Right forelimb (tissue), 1 donor: Measurements from ENCODE around the gene ERAL1.
"Not testable (repeated sequence)": the region's sequence is repeated elsewhere in the genome, so short reads cannot be mapped to it uniquely, and the experiment has no call there.

Experiments
- DNase-seq: peaks from one replicate; pipeline ENCODE4 v3.0.0-alpha.2; 2018

The ERAL1 gene

DNA sequence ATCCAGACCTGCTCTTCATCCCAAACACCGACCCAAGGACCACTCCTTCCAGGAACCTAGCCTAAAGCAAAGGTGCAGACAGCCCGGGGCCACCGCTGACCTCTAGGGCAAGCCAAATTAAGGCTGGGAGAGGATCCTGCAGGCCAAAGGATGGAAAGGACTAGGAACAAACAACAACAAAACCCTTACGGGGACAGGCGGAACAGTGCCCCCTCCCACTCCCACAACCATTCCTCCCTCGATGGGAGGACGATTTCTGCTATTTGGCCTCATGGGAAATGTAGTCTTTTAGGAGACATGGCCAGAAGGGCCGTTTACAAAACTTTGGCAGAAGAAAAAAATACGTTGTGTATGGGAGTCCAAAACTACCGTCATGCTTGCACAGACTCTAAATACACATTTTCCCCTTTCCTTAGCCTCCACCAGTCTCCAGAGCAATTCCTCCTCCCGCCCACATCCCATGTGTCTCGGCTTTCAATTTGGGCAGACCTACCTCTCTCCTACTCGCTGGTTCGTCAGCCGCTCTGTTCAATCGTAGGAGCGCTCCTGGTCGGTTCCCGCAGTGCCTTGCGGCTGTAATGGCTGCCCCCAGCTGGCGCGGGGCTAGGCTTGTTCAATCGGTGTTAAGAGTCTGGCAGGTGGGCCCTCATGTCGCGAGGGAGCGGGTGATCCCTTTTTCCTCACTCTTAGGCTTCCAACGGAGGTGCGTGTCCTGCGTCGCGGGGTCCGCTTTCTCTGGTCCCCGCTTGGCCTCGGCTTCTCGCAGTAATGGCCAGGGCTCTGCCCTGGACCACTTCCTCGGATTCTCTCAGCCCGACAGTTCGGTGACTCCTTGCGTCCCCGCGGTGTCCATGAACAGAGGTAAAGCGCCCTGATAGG is at the start of gene ERAL1:
Gene ERAL1 (plus strand): TSS at position 560 of the 879 bp plus-strand sequence. CDS start 19 bp downstream, at position 579.
- DNase-seq, result peak; percentile 89

DNA sequence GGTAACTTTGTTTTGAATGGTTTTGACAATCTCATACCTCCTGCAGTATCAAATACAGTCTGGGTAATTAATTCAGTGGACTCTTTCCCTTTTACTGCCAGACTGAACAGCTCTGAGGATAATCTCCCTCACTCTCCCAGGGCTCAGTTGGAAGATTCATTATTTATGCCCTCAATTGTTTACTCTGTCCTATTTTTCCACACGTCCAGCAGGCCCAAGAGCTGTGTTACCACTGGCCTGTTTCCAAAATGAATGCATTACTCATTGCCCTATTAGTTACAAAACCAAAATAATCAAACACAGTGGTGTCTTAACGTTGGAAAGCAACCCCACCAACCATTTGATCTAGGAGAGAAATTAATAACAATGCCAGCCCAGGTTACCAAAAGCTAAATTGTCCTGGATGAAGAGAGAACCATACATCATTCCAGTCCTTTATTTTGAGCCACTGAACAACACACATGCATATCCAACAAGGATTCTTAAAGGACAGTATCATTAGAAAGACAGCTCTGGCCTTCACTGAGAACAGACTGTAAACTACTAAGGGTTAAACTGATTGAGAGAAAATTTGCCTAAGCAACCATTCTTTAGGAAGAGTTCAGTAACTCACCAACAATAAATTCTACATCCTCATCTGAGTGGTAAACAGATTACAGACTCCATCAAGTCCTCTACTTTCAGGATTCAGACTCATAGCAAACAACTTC is 46.7 kb upstream of the ERAL1 start:
- DNase-seq, result no peak

DNA sequence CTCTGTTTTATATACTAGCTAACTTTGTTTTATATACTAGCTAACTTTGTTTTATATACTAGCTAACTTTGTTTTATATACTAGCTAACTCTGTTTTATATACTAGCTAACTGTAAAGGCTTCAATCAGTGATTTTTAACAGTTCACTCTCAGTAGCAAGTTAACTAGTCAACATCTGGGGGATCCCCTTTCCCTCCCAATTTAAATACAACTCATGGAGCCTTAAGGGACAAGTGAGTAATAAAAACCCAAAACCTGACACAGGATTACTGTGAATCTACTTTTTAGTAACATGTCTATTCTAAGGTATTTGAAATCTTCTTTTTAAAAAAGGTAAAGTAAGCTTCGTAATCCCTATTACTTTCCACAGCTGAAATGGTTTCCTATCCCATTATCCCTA is 44.4 kb upstream of the ERAL1 start:
- no peak for DNase-seq

DNA sequence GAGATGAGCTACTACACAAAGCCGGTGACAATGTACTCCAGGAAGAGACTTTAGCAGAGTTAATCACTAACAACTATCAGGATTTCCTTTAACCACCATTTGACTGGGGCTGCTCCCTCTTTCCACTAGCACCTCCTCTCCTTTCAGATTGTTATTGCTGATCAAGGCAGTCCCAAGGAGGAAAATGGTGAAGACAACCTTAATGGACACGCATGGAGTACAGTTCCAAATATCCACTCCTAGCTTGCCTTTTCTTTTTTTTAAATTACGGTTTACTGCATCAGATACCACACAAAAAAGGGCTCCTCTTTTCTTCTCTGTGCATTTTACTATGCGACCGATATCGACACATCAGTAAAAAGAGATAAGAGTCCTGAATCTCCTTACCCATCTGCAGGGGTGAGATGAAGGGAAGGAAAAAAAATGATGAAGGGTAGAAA is 43.1 kb upstream of the ERAL1 start:
- no peak for DNase-seq

DNA sequence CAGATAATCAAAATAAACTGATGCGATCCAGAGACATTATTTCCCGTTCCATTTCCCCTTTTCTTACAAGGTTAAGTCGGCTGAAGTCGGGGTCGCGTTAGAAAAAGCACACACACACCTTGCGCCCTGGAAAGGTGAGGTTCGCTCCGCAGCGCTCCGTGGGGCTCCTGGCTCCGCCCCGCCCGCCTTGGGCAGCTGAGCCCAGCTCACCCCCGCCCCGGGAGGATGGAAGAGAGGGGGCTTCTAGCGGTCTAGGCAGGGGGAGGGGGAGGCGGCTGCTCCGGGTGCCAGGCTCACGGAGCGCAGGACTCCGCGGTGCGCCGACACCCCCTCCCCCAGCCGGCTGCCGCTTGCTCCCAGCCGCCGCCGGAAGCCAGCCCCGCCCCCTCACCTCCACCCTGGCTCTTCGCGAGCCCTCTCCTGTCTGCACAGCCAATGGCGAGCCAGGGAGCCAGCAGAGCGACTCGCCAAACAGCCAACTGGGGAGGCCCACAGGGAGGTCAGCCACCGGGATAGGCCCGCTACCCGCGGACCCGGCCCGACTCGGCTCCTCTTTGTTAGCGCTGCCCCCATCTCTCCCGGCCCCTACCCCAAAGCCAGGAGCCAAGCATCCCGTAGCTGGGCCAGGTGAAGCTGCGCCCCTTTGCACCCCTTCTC is 42.6 kb upstream of the ERAL1 start:
- DNase-seq, result peak; percentile 96

DNA sequence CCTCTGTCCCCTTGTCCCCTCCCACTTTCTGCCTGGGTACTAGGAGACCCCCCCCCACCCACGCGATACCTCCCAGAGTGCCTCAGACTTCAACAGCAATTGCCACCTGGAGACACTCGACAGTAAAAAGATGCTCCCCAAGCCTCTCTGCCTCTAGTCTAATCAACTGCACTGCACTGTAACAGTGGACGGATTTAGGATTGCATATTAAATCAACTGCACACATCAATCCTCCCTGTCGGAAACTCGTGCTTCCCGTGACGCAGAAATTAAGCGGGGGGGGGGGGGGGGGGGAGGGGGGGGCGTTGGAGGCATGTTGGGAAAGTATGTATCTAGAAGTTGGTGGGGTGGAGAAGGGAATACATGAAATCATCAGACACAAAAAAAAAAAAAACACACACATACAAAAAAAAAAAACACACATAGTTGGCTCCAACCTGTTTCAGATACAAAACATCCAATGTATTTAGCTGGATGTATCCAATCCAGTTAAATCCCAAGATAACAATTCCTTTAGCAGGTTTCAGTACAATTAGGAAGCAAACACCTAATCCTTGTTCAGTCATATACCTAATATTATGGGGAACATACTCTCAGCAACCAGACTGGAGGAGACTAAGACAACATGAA is 42.0 kb upstream of the ERAL1 start:
- DNase-seq, result no peak

DNA sequence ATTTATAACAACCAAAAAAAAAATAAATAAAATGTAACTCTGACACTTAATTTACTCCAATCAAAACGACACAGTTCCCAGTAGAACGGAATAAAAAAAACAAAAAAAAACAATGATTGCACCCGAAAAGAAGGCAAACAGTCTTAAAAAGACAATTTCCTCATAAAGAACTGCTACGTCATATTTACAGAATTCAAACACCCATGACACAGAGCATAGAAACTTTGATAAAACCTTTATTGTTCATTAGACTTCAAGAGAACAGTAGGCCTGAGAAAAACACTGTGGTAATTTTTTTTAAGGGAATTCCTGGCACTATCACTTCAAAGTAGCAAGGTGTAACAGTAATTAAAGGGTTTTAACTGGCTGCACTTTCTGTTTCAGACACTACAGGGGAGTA is 38.3 kb upstream of the ERAL1 start:
- DNase-seq, result no peak

DNA sequence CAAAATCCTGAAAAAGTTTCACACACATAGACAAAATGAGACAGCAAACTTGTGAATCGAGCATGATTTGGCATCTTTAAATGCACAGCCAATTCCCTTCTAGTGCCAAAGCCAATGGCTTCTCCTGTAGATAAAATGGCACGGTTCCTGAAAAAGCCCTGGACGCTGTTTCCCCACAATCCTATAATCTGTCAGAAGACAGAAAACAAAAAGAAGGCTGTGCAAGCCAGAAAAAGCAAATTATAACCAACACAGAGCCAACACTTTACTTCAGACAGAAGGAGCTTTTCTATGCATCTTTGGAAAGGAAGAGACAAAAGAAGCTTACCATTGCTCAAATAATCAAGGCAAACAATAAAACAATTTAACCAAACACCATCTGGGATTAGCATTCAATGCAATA is 36.0 kb upstream of the ERAL1 start:
- no peak for DNase-seq

DNA sequence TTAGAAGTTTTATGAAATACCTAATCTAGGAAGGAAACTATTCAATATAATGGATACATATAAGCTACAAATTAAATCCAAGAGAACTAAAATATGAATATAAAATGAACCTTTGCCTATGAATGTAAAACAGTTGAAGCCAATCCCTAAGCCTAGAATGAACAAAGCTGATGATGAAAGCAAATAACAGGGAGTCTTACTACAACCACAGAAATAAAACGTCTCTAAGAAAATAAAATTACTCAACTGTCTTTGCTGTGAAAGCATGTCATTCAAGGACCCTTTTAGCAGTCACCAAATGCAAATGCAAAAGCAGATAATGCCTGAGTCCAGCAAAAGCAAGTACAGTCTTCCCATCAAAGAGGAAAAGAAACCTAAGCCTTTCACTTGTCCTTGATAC is 35.2 kb upstream of the ERAL1 start:
- no peak for DNase-seq

DNA sequence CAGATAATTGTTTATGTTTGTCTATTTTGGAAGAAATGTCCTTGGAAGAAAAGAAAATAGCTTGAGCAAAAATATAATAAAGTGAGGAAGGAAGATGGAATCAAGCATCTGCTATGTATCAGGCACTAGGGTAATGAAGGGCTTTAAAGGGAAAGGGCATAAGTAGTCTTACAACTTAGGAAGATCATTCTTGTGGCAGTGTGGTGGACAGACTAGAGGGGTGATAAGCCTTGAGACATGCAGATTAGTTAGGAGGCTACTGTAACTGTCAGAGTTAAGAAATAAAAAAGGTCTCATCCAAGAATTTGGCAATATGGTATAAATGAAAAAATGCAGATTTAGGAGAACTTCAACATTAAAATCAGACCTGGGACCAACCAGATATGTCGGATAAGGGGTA is 27.1 kb upstream of the ERAL1 start:
- DNase-seq, result no peak

DNA sequence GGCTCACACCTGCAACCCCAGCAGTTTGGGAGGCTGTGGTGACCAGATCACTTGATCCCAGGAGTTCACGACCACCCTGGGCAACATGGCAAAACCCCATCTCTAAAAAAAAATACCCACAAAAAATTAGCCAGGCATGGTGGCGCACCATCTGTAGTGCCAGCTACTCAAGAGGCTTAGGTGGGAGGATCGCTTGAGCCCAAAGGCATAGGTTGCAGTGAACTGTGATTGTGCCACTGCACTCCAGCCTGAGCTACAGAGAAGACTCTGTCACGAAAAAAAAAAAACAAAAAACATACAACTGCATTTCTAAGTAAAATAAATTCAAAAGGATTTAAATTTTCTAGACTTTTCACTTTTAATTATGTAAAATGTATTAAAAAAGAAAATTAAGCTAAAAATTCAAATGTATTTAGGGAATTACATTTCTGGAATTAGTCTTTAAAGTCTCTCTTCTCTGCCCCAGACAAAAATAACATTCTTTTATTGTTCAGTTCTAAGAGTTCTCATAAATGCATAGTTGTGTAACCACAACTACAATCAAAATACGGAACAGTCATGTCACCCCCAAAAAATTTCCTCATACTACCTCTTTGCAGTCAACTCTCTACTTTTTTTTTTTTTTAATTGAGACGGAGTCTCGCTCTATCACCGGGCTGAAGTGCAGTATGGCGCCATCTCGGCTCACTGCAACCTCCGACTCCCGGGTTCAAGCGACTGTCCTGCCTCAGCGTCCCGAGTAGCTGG is 26.3 kb upstream of the ERAL1 start:
- DNase-seq, result no peak

DNA sequence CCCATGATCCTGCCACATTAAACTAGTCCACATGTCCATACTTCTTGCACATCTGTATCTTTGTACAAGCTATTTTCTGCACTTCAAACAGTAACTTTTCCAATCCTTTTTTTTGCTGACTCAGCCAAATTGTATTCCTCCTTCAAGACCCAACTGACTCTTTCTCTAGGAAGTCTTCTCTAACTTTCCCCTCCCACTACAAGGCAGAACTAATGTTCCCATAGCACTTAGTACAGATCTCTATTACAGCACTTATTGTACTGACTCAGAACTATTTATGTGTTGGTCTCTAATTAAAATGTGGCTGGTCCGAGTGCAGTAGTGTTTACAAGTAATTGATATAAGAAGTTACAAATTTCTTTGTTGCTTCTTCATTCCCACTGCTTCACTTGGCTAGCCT is 20.4 kb upstream of the ERAL1 start:
- no peak for DNase-seq

DNA sequence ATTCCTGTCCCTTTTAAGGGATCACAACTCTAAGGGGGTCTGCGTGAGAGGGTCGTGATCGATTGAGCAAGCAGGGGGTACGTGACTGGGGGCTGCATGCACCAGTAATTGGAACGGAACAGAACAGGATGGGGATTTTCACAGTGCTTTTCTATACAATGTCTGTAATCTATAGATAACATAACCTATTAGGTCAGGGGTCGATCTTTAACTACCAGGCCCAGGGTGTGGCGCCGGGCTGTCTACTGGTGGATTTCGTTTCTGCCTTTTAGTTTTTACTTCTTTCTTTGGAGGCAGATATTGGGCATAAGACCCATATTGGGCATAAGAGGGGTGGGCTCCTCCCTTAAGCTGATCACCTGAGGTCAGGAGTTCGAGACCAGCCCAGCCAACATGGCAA is 18.3 kb upstream of the ERAL1 start:
- DNase-seq, result not testable (repeated sequence)

DNA sequence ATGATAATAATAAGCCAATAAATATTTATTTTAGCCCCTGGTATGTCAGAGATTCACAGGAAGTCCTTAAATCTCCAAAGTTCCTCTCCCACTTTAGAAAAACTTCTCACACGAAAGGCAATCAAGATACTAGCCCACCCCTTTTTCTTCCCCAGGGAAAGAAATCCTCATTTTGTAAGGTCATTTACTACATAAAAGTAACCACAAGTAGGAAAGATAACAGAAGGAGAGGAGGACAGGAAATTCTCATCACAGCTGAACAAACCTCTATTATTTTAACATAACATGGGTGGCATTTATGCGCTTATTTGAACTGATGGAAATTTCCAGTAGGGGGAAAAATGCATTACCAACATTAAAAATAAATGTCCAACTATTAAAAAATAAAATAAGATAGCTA is 15.6 kb upstream of the ERAL1 start:
- DNase-seq, result no peak

DNA sequence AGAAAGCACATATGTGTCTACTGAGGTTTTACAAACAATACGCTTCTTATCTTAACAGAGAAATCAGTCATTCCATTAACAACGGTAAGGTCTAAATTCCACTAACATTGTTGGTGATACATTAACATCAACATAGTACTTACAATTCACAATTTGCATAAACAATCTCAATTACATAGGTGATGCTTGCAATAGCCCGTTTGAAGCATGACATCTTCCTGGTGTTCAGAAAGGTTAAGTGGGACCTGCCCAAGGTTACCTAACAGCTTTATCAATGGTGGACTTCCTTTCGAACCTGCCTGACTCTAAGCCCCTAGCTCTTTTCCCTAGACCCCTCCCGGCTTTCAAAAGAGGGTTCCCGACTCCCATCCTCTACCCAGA is 12.9 kb upstream of the ERAL1 start:
- no peak for DNase-seq

DNA sequence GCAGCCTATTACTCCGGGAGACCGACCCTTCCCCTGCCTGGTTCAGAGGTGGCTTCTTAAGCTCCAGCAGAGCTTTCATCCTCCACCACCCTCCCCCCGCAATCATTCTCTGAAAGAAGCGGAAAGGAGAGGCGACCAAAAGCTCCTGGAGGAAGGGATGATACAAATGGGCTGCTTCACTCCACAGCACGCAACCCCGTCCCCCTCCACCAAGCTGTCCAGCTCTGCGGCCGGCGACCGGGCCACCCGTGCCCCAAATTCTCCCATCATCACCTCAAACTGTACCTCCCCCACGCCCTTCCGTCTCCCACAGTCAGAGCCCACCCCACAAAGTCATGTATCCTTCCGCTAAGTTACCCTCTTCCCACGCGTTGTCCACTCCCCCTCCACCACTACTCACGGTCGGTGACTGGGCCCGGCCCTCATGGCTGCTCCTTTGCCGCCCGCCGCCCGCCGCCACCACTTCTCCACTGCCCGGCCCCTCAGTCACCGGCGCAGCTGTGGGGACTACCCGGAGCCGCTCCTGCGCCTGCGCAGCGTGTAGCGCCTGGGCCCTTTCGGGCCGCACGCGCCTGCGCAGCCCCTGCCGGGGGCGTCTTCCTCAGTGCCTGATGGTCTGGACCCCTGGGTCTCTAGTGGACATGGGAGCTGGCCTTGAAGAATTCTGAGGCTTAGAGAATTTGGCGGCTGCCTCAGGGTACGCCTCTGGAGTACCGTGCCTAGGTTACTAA is 12.4 kb upstream of the ERAL1 start, which contains the start of gene FAM222B:
Gene FAM222B (minus strand): TSS at position 509 of the 731 bp plus-strand sequence. CDS start 76,123 bp downstream, outside the sequence.
- peak; percentile 90 for DNase-seq

DNA sequence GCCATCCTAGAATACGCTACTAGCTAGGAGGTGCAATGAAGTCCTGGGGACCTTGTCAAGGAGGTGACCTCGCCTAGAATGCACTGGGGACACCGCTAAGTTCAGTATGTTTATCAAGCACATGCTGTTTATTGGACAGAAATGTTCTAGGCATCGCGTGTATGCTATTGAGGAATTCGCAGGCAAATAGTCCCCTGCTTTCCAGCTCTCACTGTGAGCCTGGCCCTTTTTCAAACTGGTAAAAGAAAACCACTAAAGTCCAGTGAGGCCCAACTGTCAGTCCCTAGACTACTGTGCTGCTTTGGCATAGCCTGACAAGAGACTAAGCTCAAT is 11.0 kb upstream of the ERAL1 start:
- DNase-seq, result no peak

DNA sequence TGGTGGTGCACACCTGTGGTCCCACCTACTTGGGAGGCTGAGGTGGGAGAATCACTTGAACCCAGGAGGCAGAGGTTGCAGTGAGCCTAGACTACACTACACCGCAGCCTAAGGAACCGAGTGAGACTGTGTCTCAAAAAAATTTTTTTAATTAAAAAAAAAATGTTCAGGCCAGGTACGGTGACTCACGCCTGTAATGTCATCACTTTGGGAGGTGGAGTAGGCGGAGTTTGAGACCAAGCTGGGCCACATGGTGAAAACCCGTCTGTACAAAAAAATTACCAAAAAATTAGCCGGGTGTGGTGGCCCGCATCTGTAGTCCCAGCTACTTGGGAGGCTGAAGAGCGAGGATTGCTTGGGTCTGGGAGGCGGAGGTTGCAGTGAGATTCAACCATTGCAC is 8.6 kb upstream of the ERAL1 start:
- DNase-seq, result no peak

DNA sequence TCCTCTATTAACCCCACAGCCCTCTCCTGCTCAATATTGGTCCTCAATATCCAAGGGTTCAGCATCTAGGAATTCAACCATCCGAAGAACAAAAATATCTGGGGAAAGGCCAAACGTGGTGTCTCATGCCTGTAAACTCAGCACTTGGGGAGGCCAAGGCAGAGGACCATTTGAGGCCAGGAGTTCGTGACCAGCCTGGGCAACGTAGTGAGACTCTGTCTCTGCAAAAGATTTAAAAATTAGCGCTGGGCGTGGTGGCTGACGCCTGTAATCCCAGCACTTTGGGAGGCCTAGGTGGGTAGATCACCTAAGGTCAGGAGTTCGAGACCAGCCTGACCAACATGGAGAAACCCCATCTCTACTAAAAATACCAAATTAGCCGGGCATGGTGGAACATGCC is 8.1 kb upstream of the ERAL1 start:
- not testable (repeated sequence) for DNase-seq

DNA sequence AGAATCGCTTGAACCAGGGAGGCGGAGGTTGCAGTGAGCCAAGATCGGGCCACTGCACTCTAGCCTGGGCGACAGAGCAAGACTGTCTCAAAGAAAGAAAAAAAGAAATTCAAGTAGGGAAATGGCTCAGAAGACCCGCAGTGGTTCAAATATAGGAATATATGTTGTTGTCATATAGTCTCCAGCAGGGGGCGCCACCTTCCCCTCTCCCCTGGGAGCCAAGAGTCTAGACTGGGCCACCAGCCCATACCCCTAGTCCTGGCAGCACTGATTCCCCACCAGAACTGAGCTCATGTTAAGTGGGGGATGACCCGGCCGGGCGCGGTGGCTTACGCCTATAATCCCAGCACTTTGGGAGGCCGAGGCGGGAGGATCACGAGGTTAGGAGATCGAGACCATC is 6.1 kb upstream of the ERAL1 start:
- DNase-seq, result not testable (repeated sequence)

DNA sequence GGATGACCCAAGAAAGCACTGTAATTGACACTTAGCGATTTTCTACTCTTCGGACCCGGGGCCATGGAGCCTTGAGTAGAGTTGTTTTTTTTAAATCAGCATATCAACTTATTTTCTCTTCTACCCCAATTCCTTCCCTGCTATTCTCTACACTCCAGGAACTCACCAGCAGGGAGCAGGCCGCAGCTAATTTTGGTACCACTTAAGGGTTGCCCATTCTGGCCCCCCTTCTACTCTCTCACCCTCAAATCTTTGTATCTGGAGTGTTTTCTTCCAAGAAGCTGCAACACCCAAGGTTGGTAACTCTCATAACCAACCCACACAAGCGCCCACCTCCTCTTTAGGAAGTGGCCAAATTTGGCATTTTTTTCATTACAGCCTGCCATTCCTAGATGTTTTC is 5.5 kb upstream of the ERAL1 start:
- no peak for DNase-seq

DNA sequence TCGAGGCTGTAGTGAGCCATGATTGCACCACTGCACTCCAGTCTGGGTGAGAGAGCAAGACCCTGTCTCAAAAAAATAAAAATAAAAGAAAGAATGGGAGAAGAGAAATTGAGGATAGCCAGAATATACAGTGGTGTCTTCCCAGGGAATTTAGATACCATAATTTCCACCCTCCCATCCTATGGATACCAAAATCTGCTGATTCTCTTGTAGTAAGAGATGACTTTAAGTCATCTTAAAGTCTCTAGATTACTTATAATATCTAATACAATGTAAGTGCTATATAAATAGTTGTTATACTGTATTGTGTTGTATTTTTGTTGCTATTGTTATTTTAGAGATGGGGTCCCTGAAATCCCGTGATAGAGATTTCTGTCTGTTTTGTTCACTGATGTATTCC is 1.5 kb upstream of the ERAL1 start:
- no peak for DNase-seq
